Endometrium (tissue), 2 donors: ENCODE measurements around the gene TREML2.
"Not testable (repeated sequence)": the region's sequence is repeated elsewhere in the genome, so short reads cannot be mapped to it uniquely, and the experiment has no call there.

Experiments used
- FAIRE-seq: peaks from 2 replicates; lab custom pipeline; 2012; peaks lifted over from hg19 to GRCh38; lab: Jason Lieb, UNC
- donor health status: control.
- donor health status: control.

TREML2 gene, protein sequence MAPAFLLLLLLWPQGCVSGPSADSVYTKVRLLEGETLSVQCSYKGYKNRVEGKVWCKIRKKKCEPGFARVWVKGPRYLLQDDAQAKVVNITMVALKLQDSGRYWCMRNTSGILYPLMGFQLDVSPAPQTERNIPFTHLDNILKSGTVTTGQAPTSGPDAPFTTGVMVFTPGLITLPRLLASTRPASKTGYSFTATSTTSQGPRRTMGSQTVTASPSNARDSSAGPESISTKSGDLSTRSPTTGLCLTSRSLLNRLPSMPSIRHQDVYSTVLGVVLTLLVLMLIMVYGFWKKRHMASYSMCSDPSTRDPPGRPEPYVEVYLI

DNA sequence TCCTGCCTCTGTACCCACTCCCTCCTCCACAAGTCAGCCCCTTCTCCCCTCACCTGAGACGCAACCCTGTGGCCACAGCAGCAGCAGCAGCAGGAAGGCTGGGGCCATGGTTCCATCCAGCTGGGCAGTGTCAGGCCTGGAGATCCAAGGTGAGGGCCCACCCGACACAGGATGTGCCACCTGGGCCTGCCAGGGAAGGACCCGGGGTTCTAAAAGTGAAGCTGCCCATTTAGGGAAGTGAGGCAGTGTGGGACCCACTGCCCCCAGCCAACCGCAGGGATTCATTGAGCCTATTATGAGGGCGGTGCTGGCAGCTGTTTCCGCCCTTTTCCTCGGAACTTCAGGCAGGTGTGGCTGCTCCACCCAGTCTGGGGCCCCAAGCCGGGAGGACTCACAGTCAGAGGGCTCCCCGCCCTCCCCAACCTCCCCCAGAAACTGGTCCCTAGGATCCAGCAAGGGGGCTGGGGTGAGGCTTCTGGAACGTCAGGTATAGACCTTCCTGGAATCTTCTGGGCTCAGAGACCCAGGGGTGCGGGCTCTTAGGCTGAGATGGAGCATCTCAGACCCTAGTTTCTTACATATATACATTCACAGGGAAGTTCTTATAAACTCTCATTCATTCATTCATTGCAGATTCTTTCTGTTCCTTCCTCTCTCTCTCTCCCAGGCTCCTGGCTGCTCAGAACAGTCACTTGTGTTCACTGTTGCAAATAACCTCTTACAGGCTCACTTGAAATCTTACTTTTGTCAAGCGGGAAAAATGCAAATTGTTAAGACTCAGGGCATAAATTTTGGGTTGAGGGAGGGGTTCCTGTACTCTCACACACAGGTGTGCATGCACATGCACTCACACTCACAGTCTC lies at the start of gene TREML2:
TREML2 (minus strand) TSS at position 249 of the 863 bp plus-strand sequence; CDS start at position 108, 141 bp downstream.
- no peak for FAIRE-seq

DNA sequence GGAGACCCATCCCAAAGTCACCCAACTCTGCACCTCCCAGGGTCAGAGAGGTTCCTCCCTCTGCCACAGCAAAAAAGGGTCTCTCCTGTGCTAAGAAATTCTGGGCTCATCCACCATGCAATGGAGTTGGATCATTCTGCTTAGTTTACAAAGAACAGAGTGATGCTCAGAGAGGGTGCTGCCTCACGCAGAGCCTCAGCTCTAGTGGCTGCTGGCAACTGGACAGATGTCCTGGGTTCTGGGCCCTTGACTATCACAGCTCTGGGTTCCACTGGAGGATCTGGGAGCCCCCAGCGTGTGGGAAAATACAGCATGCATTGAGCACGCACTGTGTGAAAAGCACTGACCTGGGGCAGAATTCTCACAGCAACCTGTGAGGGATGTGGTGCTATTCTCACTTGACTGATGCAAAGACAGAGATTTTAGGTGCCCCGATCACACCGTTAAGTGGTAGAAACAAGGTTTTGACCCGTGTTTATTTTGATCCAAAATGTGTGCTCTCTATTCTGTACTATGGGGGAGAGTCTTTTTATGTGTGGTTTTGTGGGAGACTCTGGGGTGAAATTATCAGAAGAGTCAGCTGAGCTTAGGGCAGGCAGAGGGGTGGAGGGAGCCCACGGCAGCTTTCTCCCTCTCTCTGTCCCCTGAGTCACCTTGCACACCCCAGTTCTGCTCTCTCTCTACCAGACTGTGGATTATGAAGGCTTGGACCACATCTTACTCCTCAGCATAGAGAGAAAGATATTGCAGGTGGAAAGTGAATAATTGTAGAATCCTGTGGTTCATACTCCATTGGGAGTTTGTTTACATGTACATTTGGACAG lies 47.1 kb upstream of the TREML2 start:
- no peak for FAIRE-seq

GRCh38 chr6:41247288-41247865 lies 46.4 kb upstream of the TREML2 start:
- no peak for FAIRE-seq

DNA sequence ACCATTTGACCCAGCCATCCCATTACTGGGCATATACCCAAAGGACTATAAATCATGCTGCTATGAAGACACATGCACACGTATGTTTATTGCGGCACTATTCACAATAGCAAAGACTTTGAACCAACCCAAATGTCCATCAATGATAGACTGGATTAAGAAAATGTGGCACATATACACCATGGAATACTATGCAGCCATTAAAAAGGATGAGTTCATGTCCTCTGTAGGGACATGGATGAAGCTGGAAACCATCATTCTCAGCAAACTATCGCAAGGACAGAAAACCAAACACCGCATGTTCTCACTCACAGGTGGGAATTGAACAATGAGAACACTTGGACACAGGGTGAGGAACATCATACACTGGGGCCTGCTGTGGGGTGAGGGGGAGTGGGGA lies 45.6 kb upstream of the TREML2 start:
- FAIRE-seq, result not testable (repeated sequence)

GRCh38 chr6:41239467-41240159 lies 38.7 kb upstream of the TREML2 start:
- no peak for FAIRE-seq

DNA sequence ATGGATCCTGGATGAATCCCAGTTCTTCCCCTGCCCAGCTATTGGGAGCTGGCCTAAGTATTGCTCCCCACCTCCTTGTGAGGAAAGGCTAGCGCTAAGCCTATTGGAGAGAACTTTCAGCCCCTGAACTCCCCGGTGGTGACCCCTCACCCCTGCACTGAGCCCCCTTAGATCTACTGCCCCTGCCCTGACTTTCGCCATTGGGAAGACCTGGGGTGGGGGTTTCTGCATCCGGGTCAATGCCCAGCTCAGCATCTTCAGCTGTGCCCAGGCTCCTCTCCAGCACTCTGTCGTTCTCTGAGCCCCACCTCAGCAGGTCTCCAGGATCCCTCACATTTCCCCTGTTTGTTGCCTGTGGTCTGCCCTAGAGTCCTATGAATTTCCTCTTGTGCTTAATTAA lies 36.2 kb upstream of the TREML2 start:
- FAIRE-seq, result no peak

- no peak for FAIRE-seq
Measured at GRCh38 chr6:41236276-41236675, 35.3 kb upstream of the TREML2 start.

GRCh38 chr6:41232667-41233066 lies 31.7 kb upstream of the TREML2 start:
- no peak for FAIRE-seq

DNA sequence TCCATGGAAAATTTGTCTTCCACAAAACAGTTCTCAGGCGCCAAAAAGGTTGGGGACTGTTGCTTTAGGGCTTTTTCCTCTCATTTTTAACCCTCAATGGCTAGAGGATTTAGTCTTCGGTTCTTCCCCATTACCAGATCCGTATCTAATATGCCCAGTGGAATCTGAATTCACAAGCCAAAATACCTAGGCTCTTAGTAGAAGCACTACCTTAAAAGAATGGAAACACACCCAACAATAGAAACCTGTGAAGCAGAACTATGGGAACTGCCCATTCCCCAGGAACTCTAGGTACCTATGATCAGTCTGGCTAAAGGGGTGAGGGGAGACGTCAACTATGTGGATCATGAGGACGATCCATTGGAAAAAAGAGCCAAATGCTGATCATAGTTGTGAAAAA lies 30.3 kb upstream of the TREML2 start:
- no peak for FAIRE-seq

GRCh38 chr6:41229721-41230120 lies 28.8 kb upstream of the TREML2 start:
- no peak for FAIRE-seq

GRCh38 chr6:41228616-41229015 lies 27.7 kb upstream of the TREML2 start:
- no peak for FAIRE-seq

DNA sequence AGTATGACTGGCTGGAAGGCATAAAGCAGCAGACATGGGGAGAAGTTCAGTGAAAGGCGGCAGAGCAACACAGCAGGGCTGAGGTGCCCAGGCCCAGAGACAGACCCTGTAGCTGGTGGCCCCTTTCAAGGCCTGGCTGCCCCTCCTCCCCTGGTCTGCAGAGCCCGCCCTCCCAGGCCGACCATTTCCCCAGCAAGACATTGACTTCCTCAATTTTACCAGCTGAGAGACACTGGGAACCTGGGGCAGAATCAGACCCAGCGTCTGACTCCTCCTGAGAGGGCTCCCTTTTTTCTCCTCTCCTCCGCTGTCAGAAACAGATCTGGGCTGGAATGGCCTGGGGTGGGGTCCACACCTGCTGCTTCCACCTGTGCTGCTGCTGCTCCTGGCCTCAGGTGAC lies 27.1 kb upstream of the TREML2 start, which contains the start of gene TREML4:
TREML4 (plus strand) TSS at position 254 of the 400 bp plus-strand sequence; CDS start at position 333, 79 bp downstream.
- no peak for FAIRE-seq

- FAIRE-seq, result no peak
Measured at GRCh38 chr6:41226752-41227151, 25.8 kb upstream of the TREML2 start.

- FAIRE-seq, result no peak
Measured at GRCh38 chr6:41224800-41225199, 23.9 kb upstream of the TREML2 start.

GRCh38 chr6:41222513-41222912 lies 21.6 kb upstream of the TREML2 start:
- no peak for FAIRE-seq

- no peak for FAIRE-seq
Measured at GRCh38 chr6:41222045-41222444, 21.1 kb upstream of the TREML2 start.

DNA sequence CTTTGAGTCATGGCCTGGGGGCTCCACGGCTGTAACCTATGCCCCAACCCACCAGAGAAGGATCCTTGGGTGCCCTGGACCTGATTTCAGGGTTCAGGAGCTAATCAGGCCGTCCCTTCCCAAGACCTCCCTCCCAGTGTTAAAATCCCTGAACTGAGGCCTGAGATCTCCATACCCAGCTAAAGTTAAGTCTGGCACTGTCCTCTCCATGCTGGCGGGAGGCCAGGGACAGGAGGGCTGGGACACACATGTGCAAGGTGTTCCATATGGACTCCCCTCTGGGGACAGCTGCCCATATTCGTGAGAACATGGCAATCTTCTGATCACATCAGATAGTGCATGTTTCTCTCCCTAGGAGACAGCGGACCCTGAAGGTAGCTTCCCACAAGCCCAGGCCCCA lies 15.7 kb upstream of the TREML2 start:
- FAIRE-seq, result no peak

DNA sequence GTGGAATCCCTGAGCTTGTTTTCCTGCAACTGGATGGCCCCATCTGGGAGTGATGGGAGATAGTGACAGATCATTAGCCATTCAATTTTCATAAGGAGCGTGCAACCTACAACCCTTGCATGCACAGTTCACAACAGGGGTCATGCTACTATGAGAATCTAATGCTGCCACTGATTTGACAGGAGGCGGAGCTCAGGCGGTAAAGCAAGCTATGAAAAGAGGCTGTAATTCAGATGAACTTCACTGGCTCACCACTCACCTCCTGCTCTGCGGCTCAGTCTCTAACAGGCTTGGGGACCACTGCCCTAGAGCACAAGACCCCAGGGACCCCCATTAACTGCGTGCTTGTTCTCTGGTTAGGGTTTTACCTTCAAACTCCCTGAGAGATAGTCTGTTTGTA lies 14.8 kb upstream of the TREML2 start:
- FAIRE-seq, result no peak

DNA sequence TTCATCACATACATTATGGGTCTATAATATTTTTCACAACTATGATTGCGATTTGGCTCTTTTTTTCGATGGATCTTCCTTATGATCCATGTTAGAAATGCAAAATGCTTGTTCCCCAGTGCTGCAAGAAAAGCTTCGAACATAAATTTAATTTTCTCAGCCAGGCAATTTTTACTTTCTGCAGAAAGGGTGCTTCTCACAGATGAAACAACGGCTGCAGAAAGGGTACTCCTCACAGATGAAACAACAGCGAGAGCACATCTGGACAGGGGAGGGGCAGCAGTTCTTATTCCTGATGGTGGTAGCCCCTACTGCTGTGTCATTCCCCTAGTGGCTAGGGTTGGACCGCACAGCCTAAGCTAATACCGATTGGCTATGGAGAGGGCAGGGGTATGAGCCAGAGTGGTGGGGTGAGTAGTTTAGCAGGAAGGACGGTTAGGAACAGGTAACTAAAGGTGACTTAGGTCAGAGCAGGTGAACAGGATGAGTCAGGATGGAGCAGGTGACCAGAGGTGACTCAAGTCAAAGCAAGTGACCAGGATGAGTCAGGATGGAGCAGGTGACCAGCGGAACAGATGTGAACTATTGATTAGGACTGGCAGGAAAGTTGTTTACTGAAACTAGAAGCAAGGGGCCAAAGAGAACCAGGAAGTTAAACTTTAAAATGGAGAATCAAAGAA lies 13.8 kb upstream of the TREML2 start:
- no peak for FAIRE-seq

- FAIRE-seq, result no peak
Measured at GRCh38 chr6:41209547-41210320, 8.8 kb upstream of the TREML2 start.
